Muscle layer of colon (tissue), 2 donors: ENCODE data around the gene ILDR1.

ENCODE experiments used
- H3K27ac ChIP-seq: one replicate; pipeline ENCODE4 v1.7.0; 2013; ENCODE audit warnings: low read depth, mild to moderate bottlenecking, low read length, moderate library complexity
- H3K27me3 ChIP-seq, 2 donors: one replicate each; pipeline ENCODE4 v1.7.0; 2013; ENCODE audit warnings: low read length in 2 of 2, mild to moderate bottlenecking in 2 of 2; ENCODE audit not compliant: insufficient read depth in 2 of 2, control insufficient read depth in 1 of 2
- H3K36me3 ChIP-seq: one replicate; pipeline ENCODE4 v1.7.0; 2013; ENCODE audit warnings: mild to moderate bottlenecking, low read length; ENCODE audit not compliant: insufficient read depth
- H3K4me1 ChIP-seq: one replicate; pipeline ENCODE4 v1.7.0; 2013; ENCODE audit warnings: mild to moderate bottlenecking, low read length; ENCODE audit not compliant: insufficient read depth
- H3K4me3 ChIP-seq, 2 donors: one replicate each; pipeline ENCODE4 v1.7.0; 2013; ENCODE audit warnings: low read length in 2 of 2, low read depth in 1 of 2, mild to moderate bottlenecking in 1 of 2, moderate library complexity in 1 of 2
- H3K9ac ChIP-seq: one replicate; pipeline ENCODE4 v1.7.0; 2013; ENCODE audit warnings: low read length
- H3K9me3 ChIP-seq: one replicate; pipeline ENCODE4 v1.7.0; 2013; ENCODE audit warnings: mild to moderate bottlenecking, low read length
- donor health status: abdominal sarcoma.
- donor health status: Adenocarcinoma of cecum.

Gene ILDR1

GRCh38 chr3:122000936-122001605 is 21.0 kb downstream of the ILDR1 start:
- H3K9ac ChIP-seq: no peak overlapping the region
- no peaks in the 10 kb centered on the region for H3K4me1 ChIP-seq
- H3K9me3 ChIP-seq: no peaks in the 10 kb centered on the region
- no peaks in the 10 kb centered on the region for H3K27me3 ChIP-seq
- H3K4me3 ChIP-seq: no peak overlapping the region
- no peaks in the 10 kb centered on the region for H3K36me3 ChIP-seq
- no peak overlapping the region for H3K27ac ChIP-seq

GRCh38 chr3:121999931-122000330 is 22.1 kb downstream of the ILDR1 start:
- Histone ChIP-seq H3K27me3 (no peaks in the 10 kb centered on the region), H3K4me1 (no peaks in the 10 kb centered on the region), H3K9ac (no peak overlapping the region), H3K36me3 (no peaks in the 10 kb centered on the region), H3K4me3 (no peak overlapping the region), H3K27ac (no peak overlapping the region), H3K9me3 (no peaks in the 10 kb centered on the region)

- Histone ChIP-seq H3K4me1 (no peaks in the 10 kb centered on the region), H3K36me3 (no peaks in the 10 kb centered on the region), H3K4me3 (no peak overlapping the region), H3K27ac (no peak overlapping the region), H3K9me3 (no peaks in the 10 kb centered on the region), H3K9ac (no peak overlapping the region), H3K27me3 (no peaks in the 10 kb centered on the region)
Measured at GRCh38 chr3:121998611-121999473, 23.2 kb downstream of the ILDR1 start.

GRCh38 chr3:121998030-121998580 is 23.9 kb downstream of the ILDR1 start:
- H3K27ac ChIP-seq: no peak overlapping the region
- no peaks in the 10 kb centered on the region for H3K36me3 ChIP-seq
- no peak overlapping the region for H3K9ac ChIP-seq
- H3K4me1 ChIP-seq: no peaks in the 10 kb centered on the region
- H3K9me3 ChIP-seq: no peaks in the 10 kb centered on the region
- H3K4me3 ChIP-seq: no peak overlapping the region
- no peaks in the 10 kb centered on the region for H3K27me3 ChIP-seq

GRCh38 chr3:121997372-121997771 is 24.7 kb downstream of the ILDR1 start:
- Histone ChIP-seq H3K9me3 (no peaks in the 10 kb centered on the region), H3K4me1 (no peaks in the 10 kb centered on the region), H3K4me3 (no peak overlapping the region), H3K36me3 (no peaks in the 10 kb centered on the region), H3K27ac (no peak overlapping the region), H3K9ac (no peak overlapping the region), H3K27me3 (no peaks in the 10 kb centered on the region)

GRCh38 chr3:121996441-121996840 is 25.6 kb downstream of the ILDR1 start:
- no peaks in the 10 kb centered on the region for H3K9me3 ChIP-seq
- H3K4me1 ChIP-seq: no peaks in the 10 kb centered on the region
- H3K27me3 ChIP-seq: no peaks in the 10 kb centered on the region
- H3K27ac ChIP-seq: no peak overlapping the region
- H3K36me3 ChIP-seq: no peaks in the 10 kb centered on the region
- H3K4me3 ChIP-seq: no peak overlapping the region
- H3K9ac ChIP-seq: no peak overlapping the region

GRCh38 chr3:121995161-121996137 is 26.6 kb downstream of the ILDR1 start:
- no peaks in the 10 kb centered on the region for H3K36me3 ChIP-seq
- no peak overlapping the region for H3K9ac ChIP-seq
- no peaks in the 10 kb centered on the region for H3K9me3 ChIP-seq
- no peak overlapping the region for H3K27ac ChIP-seq
- H3K4me3 ChIP-seq: no peak overlapping the region
- H3K4me1 ChIP-seq: no peaks in the 10 kb centered on the region
- H3K27me3 ChIP-seq: no peaks in the 10 kb centered on the region

GRCh38 chr3:121994551-121994950 is 27.5 kb downstream of the ILDR1 start:
- no peak overlapping the region for H3K27ac ChIP-seq
- H3K9me3 ChIP-seq: no peaks in the 10 kb centered on the region
- no peaks in the 10 kb centered on the region for H3K27me3 ChIP-seq
- no peaks in the 10 kb centered on the region for H3K36me3 ChIP-seq
- no peaks in the 10 kb centered on the region for H3K4me1 ChIP-seq
- H3K4me3 ChIP-seq: no peak overlapping the region
- no peak overlapping the region for H3K9ac ChIP-seq

- Histone ChIP-seq H3K36me3 (no peaks in the 10 kb centered on the region), H3K4me1 (no peaks in the 10 kb centered on the region), H3K9me3 (no peaks in the 10 kb centered on the region), H3K4me3 (no peak overlapping the region), H3K9ac (no peak overlapping the region), H3K27ac (no peak overlapping the region), H3K27me3 (no peaks in the 10 kb centered on the region)
Measured at GRCh38 chr3:121992601-121993560, 29.2 kb downstream of the ILDR1 start.

GRCh38 chr3:121989943-121990342 is 32.1 kb downstream of the ILDR1 start:
- Histone ChIP-seq H3K27ac (no peak overlapping the region), H3K4me3 (no peak overlapping the region), H3K36me3 (no peaks in the 10 kb centered on the region), H3K4me1 (no peaks in the 10 kb centered on the region), H3K27me3 (no peaks in the 10 kb centered on the region), H3K9ac (no peak overlapping the region), H3K9me3 (no peaks in the 10 kb centered on the region)
